GM18511 (cell line): ENCODE results near the gene PCDH15.
"Not testable (repeated sequence)": the region's sequence is repeated elsewhere in the genome, so short reads cannot be mapped to it uniquely, and the experiment has no call there.

Experiments
- ATAC-seq: cut with Tn5 transposase; IDR thresholded peaks from one replicate; pipeline ENCODE4 v1.9.1; 2021; ENCODE audit warnings: mild to moderate bottlenecking, moderate library complexity; ENCODE audit not compliant: unreplicated experiment

The PCDH15 gene

DNA sequence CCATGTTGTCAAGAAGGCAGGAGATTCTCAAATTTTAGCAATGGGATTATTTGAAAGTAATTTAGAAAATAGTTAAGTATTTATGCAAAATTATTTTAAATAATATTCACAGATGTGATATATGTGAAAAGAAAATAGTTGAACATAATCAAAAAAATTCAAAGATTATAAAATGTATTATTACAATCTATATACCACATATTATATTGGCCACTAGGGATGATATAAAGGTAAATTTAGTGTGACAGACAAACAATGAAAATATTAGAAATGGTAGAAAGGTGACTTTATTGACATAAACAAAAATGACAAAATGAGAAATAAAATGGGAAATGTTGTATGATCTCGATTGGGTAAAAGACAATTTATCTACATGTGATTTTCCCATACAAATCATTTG lies 385.5 kb downstream of the PCDH15 start:
- no peak for ATAC-seq

DNA sequence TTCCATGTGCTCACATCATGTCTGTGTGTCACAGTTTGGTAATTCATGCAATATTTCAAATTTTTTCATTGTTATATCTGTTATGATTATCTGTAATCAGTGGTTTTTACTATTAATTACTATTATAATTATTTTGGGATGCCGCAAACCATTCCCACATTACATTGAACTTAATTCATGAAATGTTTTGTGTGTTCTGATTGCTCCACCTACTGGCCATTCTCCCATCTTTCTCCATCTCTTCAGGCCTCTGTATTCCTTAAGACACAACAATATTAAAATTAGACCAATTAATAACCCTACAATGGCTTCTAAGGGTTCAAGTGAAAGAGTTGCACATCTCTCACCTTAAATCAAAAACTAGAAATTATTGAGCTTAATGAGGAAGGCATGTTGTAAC lies 398.5 kb downstream of the PCDH15 start:
- no peak for ATAC-seq

DNA sequence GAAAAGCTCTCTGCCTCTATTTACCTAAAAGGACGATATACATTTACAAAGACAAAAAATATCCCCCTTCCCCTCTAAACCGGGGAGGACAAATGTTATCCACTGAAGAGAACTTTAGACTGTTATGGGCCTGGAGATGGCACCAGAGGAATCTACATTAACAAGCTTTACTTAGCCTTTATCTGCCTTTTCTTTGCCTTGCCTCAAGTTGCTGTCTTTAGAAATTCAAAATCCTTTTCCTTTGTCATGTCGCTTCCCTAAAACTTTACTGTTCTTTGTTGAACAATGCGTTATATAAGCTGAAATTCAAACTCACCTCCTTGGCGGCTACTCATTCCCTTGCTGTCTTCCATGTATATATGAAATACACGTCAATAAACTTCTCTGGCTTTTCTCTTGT lies 405.0 kb downstream of the PCDH15 start:
- ATAC-seq, result no peak

DNA sequence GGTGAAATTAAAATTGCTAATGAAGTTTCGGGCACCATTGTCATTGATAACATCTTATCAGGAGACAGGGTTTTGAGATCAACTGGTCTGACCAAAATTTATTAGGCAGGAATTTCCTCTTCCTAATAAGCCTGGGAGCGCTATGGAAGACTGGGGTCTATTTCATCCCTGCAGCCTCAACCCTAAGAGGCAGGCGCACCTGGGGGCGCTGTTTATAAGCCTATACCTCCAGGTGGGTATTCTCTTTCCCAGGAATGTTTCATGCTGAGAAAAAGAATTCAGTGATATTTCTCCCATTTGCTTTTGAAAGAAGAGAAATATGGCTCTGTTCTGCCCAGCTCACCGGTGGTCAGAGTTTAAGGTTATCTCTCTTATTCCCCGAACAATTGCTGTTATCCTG lies 406.4 kb downstream of the PCDH15 start:
- not testable (repeated sequence) for ATAC-seq

DNA sequence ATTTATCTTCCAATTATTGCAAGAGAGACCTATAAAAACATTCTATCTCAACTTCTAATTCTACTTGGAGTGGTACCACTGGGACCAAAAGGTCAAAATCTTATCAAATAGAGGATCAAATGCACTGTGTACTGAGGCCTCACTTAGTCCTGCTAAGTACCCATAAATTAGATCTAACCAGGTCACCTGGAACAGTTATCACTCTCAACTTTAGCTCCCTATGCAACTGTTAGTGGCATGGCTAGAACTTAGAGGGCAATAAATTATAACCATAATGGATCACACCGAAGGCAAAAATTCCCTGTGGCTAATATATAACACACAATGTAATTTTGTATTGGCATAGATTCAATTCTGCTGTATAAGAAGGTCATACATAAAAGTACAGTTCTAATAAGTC lies 428.9 kb downstream of the PCDH15 start:
- ATAC-seq, result no peak

DNA sequence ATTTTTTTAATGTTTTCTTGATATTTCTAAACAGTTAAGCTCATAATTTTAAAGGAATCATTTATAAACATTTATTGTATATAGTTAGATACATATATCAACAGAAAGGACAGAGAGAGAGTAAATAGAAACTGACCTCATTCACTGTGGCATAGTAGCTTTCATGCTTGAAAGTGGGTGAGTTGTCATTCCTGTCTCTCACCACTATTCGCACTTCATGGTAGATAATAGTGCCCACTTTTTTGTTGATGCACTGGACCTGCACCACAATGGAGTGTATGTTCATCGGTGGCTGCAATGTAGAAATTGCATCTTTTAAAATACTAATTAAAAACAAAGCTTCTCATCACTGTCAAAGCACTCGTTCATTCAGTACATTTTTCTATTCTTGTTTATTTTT lies 432.0 kb downstream of the PCDH15 start:
- ATAC-seq, result no peak

DNA sequence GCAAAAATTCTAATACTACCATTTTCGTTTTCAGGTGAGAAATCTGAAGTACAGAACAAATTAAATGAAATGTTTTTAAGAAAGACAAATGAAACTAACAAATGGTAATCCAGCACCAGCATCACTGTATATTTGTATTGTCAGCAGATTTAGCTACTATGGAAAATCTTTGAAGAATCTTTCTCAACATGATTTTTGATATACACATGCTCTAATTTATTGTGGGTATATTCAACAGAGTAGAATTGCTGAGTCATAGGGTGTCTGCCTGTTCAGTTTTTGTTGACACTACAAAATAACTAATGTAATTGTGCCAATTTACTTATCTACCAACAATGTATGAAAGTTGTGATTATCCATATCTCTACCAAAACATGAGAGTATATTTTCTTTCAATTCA lies 437.6 kb downstream of the PCDH15 start:
- no peak for ATAC-seq

DNA sequence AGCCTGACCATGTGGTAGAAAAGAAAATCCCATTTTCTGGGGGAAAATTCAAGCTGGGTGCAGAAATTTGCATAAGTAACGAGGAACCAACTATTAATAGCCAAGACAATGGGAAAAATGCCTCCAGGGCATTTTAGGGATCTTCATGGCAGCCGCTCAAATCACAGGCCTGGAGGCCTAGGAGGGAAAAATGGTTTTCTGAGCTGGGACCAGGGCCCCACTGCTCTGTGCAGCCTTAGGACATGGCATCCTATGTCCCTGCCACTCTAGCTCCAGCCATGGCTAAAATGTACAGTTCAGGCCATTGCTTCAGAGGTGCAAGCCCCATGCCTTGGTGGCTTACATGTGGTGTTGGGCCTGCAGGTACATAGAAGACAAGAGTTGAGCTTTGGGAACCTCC lies 459.0 kb downstream of the PCDH15 start:
- ATAC-seq, result no peak

DNA sequence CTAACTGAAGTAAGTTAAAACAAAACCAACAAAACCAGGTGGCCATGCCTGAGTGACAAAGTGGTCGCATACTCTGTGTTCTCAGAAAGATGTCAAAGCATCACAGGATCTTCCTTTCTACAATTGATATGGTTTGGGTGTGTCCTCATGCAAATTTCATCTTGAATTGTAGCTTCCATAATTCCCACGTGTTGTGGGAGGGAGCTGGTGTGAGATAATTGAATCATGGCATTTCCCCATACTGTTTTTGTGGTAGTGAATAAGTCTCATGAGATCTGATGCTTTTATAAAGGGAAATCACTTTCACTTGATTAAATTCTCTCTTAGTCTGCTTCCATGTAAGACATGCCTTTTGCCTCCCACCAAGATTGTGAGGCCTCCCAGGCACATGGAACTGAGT lies 465.7 kb downstream of the PCDH15 start:
- ATAC-seq, result no peak

DNA sequence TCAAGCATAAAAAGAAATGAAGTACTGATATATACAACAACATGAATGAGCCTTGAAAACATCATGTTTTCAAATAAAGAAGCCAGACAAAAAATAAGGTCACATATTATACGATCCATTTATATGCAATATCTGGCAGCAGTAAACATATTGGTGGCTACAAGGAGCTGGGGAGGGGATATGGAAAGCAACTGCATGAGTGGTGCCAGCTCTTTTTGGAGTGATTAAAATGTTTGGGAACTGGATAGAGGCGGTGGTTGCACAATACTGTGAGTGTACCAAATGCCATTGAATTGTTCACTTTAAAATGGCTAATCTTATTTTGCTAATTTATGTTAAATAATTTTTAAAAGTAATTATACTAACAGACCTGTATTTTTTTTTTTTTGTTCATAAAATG lies 481.7 kb downstream of the PCDH15 start:
- ATAC-seq, result no peak

DNA sequence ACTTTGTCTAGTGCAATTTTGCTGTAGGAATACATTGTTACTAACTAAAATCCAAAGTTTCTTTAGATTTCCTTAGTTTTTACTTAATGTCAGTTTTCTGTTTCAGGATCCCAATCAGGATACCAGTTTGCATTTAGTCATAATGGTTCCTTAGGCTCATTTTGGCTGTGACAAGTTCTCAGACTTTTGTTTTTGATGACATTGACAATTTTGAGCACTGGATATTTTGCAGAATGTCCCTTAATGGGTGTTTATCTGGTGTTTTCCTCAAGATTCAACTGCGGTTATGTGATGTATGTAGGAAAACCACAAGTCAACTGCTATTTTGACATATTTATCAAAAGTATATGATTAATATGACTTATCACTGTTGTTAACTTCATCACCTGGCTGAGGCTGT lies 482.6 kb downstream of the PCDH15 start:
- no peak for ATAC-seq

DNA sequence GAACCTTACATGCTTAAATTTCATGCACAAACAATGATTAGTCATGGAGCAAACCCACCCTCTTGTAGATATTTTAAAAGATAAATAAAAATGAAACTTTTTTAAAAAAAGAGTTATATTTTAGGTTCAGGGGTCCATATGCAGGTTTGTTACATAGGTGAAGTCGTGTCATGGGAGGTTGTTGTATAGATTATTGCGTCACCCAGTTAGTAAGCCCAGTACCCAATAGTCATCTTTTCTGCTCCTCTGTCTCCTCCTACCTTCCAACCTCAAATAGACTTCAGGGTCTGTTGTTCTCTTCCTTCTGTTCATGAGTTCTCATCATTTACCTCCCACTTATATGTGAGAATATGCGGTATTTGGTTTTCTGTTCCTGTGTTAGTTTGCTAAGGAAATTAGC lies 486.6 kb downstream of the PCDH15 start:
- ATAC-seq, result no peak

DNA sequence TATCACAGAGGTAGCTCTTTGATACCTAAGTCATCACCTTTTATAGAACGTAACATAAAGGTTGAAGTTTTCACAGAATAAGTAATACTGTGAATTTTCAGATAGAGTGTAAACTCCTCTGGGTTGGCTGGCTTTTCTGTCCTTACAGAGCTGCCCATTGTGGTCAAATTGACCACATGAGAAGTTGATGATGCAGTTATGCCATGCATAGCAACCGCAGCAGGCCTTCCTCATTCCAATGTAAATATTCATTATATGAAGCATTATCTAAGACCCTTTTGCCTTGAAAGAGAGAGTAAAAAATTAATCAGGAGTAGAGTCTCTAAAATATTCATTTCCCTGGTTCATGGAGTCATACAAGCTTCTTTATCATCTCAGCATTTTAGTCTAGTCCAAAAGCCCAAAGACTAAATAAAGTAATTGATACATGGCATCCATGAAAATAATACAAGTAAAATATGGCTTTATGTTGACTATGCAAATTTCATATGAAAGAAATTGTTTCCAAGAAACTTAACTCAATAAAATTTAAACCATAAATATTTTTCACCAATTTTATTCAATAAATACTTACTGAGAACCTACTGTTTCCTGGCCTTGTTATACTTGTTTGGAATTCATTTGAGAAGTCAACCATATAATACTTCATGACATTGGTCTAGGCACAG lies 516.4 kb downstream of the PCDH15 start:
- no peak for ATAC-seq

DNA sequence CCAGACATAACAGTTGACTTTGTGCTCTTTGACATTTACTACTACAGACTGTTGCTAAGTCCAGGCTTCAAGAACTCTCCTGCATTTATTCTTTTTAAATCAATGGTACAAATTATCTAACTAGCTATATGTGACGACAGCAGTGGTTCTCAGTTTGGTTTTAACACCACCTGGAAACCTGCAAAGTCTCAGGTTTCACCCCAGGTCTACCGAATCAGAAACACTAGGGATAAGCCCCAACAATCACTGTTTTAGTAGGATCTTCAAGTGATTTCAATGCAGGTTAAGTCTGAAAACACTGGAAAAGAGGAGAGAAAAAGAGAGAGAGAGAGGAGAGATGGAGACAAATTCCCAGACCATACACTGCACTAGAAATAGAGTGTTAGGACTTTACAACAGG lies 519.0 kb downstream of the PCDH15 start:
- no peak for ATAC-seq

DNA sequence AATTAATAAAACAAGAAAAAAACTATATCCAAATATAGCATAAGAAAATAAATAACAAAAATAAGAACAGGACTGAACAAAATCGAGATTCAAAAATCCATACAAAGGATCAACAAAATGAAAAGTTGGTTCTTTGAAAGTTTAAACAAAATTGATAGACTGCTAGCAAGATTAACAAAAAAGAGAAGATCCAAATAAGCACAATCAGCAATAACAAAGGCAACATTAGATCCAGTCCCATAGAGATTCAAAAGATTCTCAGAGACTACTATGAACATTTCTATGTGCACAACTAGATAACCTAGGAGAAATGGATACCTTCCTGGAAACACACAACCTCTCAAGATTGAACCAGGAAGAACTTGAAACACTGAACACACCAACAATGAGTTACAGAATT lies 534.6 kb downstream of the PCDH15 start:
- ATAC-seq, result no peak

DNA sequence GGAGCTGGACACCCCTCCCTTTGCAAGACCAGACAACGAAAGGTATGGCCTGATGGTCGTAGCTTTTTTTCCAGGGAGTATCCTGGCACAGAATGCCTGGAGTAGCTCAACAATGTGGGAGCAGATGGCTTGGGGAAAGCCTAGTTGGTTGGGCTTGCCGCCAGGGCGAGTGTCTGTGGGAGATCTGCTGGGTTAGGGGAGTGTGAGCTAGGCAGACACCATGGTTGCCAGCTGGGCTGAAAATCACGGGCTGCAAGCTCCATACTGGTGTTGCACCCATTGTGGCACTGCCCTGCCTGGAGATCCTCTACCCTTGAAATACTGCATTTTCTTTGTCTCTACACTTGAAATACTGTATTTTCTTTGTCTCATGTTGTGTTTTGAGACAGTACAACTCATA lies 538.3 kb downstream of the PCDH15 start:
- ATAC-seq, result no peak

DNA sequence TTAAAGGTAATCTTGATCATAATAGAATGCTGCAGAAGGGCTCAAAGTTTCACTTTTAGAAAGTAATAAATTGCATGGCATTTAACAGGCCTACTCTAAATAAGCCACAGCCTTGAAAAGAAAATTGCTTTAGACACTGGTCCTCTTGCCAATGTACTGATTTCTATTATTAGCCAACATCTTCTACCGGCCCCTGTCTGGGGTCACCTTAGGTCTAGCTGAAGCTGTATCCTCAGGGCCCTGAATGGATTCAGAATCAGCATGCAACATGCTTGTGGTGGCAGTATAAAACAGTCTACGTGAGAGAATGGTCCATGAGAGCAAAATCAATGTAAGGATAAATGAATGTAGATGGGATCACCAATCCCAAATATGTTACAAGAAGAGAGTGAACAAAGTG lies 541.9 kb downstream of the PCDH15 start:
- ATAC-seq, result no peak

DNA sequence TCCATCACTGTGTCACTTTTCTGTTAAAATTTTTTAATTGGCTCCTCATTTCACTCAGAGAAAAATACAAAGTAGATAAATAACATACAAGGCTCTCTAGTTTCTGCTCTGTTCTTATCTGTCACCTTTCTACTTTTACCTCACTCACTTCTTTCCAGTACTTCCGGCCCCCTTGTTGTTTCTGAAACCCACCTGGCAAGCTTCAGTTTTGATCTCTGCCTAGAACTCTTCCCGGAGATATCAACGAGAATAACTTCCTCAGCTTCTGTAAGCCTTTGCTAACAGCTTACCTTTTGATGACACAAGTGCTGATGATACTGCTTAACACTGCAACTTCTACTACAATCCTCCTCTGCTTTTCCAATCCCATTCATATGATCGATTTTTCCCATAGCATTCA lies 566.2 kb downstream of the PCDH15 start:
- ATAC-seq, result no peak

DNA sequence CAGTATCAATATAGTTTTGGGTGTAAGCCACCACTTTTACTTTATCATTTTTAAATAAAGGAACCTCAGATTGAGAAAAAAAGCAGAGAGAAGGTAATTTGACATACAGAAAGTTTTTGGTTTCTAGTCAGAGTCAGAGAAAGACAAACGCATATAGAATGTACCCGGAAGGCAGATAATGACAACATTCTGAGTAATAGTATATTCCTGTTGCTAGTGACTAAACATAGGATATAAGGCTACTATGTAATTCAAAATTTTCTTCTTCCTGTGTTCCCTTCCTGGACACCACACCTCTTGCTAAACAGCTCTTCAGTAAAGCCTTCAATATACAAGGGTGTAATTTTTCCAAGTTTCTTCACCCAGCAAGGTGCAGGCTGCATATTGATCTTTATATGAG lies 597.6 kb downstream of the PCDH15 start:
- ATAC-seq, result no peak

DNA sequence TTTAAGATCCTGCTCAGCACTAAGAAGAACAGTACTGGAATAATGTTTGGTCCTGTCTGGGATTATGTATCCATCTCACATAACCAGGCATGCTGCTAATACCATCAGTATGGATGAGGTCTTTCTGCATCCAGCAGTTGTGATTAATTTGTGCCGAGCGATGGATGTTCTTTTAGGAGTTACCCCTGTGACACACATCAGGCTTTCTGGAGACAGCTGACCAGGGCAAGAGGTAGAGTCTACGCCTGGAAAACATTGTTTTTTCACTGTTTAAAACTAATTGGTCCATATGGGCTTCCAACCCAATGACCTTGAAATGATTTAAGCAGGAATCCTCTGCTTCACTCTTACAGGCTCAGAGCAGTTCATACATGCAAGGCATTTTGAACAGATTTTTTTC lies 603.0 kb downstream of the PCDH15 start:
- no peak for ATAC-seq

DNA sequence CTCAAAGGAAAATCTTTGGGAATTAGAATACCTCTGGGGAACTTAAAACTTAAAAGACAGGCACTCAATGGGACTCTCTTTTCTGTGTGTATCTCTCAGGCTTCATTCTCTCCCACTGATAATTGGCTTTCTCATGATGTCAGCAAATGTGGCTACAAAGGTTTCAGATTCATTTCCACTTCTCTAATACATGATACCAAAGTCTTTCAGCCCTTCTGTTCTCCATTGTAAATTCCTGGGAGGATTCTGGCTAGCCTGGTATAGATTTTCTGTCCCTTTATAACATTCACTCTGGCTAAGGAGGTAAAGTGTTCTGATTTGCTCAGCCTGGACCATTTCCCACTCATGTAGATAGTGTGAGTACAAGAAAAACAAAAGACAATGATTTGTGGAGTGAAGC lies 606.2 kb downstream of the PCDH15 start:
- no peak for ATAC-seq

DNA sequence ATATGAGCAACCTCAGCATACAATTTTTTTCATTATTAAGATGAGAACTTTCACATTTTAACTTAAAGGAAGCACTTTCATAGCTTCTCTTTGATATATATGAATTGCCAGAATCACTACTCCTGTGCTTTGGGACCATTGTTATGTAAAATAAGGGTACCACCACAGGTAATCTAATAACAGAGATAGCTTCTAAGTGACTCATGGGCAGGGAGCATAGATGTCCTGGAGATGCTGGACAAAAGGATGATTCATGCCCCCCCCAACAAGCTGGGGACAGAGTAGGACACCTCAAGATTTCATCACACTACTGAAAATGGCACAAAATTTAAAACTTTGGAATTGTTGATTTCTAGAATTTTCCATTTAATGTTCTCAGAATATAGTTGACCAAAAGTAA lies 641.1 kb downstream of the PCDH15 start:
- ATAC-seq, result no peak

DNA sequence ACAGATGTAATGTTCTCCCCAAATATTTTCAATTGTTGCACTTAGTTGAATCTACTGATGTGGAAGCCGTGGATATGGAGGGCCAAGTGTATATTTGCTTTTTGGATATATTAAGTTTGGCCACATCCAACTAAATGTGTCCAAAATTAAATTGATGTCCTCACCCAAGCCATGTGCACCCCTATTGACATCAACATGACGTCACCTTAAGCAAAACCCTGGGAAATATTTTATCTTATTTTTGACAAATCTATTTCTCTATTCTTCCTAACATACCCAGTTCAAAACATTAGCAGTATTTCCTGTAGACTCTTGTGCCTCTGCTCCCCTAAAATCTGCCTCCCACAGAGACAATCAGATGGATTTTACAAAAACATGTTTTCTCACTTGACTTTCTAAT lies 652.5 kb downstream of the PCDH15 start:
- no peak for ATAC-seq
